GM23248 (cell line): ENCODE measurements around the gene SKI. TPM values are rescaled to one million over a fixed set of nuclear protein-coding genes. Genes with fewer than 3 reads are reported as not detected.
A peak's percentile ranks its signal among the peaks of the same experiment; 100 is the strongest.

ENCODE experiments used
- DNase-seq: peaks from one replicate; pipeline ENCODE4 v3.0.0-alpha.2; 2015
- H2AFZ ChIP-seq: fragments of 200-600 bp; sonication (generic); 2 replicates; pipeline ENCODE4 v1.6.1; 2016; ENCODE audit warnings: antibody characterized with exemption
- H3F3A ChIP-seq: fragments of 200-600 bp; sonication (generic); 2 replicates; pipeline ENCODE4 v1.6.1; 2016; ENCODE audit warnings: mild to moderate bottlenecking, antibody characterized with exemption, mixed run types; ENCODE audit not compliant: insufficient read depth
- H3K27ac ChIP-seq: fragments of 200-600 bp; sonication (generic); 2 replicates; pipeline ENCODE4 v1.5.1; 2016; ENCODE audit warnings: mild to moderate bottlenecking
- H3K27me3 ChIP-seq: fragments of 200-600 bp; sonication (generic); replicated peaks from 2 replicates; pipeline ENCODE4 v1.6.1; 2016; ENCODE audit warnings: mild to moderate bottlenecking; ENCODE audit not compliant: insufficient read depth
- H3K36me3 ChIP-seq: fragments of 200-600 bp; sonication (generic); 2 replicates; pipeline ENCODE4 v1.6.1; 2016; ENCODE audit warnings: low read depth, mild to moderate bottlenecking
- H3K4me1 ChIP-seq: fragments of 200-600 bp; sonication (generic); 2 replicates; pipeline ENCODE4 v1.6.1; 2016; ENCODE audit warnings: mild to moderate bottlenecking; ENCODE audit not compliant: insufficient read depth
- H3K4me2 ChIP-seq: fragments of 200-600 bp; sonication (generic); one replicate; pipeline ENCODE4 v1.6.1; 2016; ENCODE audit warnings: mild to moderate bottlenecking; ENCODE audit not compliant: unreplicated experiment
- H3K4me3 ChIP-seq: fragments of 200-600 bp; sonication (generic); 2 replicates; pipeline ENCODE4 v1.5.1; 2016; ENCODE audit warnings: mild to moderate bottlenecking
- H3K79me2 ChIP-seq: fragments of 200-600 bp; sonication (generic); 2 replicates; pipeline ENCODE4 v1.6.1; 2016; ENCODE audit warnings: mild to moderate bottlenecking; ENCODE audit not compliant: insufficient read depth
- H3K9ac ChIP-seq: fragments of 200-600 bp; sonication (generic); 2 replicates; pipeline ENCODE4 v1.6.1; 2016; ENCODE audit warnings: mild to moderate bottlenecking
- H3K9me2 ChIP-seq: fragments of 200-600 bp; sonication (generic); 2 replicates; pipeline ENCODE4 v1.6.1; 2016; ENCODE audit warnings: mixed run types, mild to moderate bottlenecking, moderate library complexity; ENCODE audit not compliant: insufficient read depth
- H3K9me3 ChIP-seq: fragments of 200-600 bp; sonication (generic); one replicate; pipeline ENCODE4 v1.6.1; 2017; ENCODE audit warnings: low read depth
- H4K20me1 ChIP-seq: fragments of 200-600 bp; sonication (generic); 2 replicates; pipeline ENCODE4 v1.6.0; 2016; ENCODE audit not compliant: insufficient read depth
- EZH2 ChIP-seq: fragments of 200-600 bp; sonication (generic); IDR thresholded peaks from 2 replicates; pipeline ENCODE4 v1.6.1; 2018; ENCODE audit warnings: antibody characterized with exemption, mild to moderate bottlenecking; ENCODE audit not compliant: insufficient read depth, poor library complexity, severe bottlenecking
- EZH2phosphoT487 ChIP-seq: fragments of 200-600 bp; sonication (generic); IDR thresholded peaks from 2 replicates; pipeline ENCODE4 v1.6.1; 2018; ENCODE audit warnings: antibody characterized with exemption, moderate library complexity, mild to moderate bottlenecking, low read depth; ENCODE audit not compliant: insufficient read depth
- WGBS, 2 experiments: methylation state at CpG; one replicate each; pipeline ENCODE4 v1.1.6; 2015 to 2017; ENCODE audit warnings: low lambda C conversion rate in 2 of 2, low coverage in 1 of 2; ENCODE audit errors: missing lambda C conversion rate in 2 of 2; 5-methylcytosine and 5-hydroxymethylcytosine counted together
- in situ Hi-C: fragments of 300-500 bp; cut with MboI; formaldehyde crosslinking; loops from 2 replicates; pipeline ENCODE4 v1.15.0; 2020
- polyA plus RNA-seq: library from polyadenylated mRNA; unstranded; fragments of >200 nt; fragmentation: Nextera tagmentation; extraction: Ambion mirVana; gene quantifications from 2 replicates; pipeline ENCODE4 v1.2.1, GENCODE V29; 2016
- total RNA-seq: library from RNA; depleted of rRNA; stranded (reverse); fragments of >200 nt; shearing (Covaris generic); gene quantifications from 2 replicates; pipeline ENCODE4 v1.2.3, GENCODE V29; 2014

SKI gene
- total and polyA plus RNA-seq, 2 experiments from 2014 or later: 3.8 to 23.1 TPM

DNA sequence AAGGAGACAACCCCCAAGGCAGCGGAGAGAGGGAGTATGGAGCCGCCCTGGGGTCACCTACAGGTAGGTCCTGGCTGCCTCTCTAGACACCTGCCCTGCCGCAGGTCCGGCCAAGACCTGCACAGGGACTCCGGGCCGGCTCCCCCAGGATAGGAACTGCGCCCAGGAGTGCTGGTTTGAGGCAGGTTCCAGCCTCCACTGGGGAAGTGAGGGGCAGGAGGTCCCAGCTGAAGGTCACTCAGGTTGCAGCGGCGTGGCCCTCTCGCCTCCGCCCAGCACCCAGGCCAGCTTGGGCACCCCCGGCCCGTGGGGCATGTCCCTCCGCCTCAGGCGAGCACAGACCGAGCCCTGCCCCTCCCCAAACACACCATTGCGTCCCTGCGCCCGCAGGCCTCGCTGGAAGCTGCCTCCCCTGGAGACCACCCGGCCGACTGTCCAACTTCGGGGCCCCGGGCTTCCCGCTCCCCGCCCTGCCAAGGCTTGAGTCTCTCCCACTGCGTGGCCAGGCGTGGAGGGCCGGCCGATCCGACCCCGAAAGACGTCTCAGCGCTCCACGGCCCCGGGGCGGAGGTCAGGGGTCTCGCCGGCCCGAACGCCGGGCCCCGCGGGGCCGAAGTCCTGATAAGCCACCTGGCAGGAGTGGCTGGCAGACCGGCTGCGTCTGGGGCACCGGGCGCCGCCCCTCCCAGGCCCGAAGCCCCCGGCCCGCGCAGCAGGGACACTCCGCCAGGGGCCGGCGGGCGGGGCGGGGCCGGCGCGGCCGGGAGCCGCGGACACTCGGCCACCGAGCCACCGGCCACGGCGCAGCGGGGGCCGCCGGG lies 1.4 kb upstream of the SKI start:
- in situ Hi-C loops: no loop called here
- Histone ChIP-seq H3F3A (peaks cover 6% of the 10 kb centered on the region; the same call in 1 of the 2 replicates), H3K27me3 (no peaks in the 10 kb centered on the region), H4K20me1 (0 out of 2 replicates have a peak, but pooled peaks cover 5% of the 10 kb centered on the region), H3K27ac (peak overlapping the region; percentile 86), H3K4me3 (peak overlapping the region; percentile 80), H3K9me3 (no peaks in the 10 kb centered on the region), H3K36me3 (no peaks in the 10 kb centered on the region), H3K4me1 (no peaks in the 10 kb centered on the region), H3K79me2 (peaks cover 30% of the 10 kb centered on the region), H2AFZ (peak overlapping the region; percentile 36), H3K4me2 (peak overlapping the region; percentile 81), H3K9me2 (no peaks in the 10 kb centered on the region), H3K9ac (peak overlapping the region; percentile 97)
- TF ChIP-seq EZH2 (no peak), EZH2phosphoT487 (no peak)
- DNase-seq: peak; percentile 43
- WGBS, 2 experiments: 25% methylated on average over 41 to 42 of the region's 73 CpGs

DNA sequence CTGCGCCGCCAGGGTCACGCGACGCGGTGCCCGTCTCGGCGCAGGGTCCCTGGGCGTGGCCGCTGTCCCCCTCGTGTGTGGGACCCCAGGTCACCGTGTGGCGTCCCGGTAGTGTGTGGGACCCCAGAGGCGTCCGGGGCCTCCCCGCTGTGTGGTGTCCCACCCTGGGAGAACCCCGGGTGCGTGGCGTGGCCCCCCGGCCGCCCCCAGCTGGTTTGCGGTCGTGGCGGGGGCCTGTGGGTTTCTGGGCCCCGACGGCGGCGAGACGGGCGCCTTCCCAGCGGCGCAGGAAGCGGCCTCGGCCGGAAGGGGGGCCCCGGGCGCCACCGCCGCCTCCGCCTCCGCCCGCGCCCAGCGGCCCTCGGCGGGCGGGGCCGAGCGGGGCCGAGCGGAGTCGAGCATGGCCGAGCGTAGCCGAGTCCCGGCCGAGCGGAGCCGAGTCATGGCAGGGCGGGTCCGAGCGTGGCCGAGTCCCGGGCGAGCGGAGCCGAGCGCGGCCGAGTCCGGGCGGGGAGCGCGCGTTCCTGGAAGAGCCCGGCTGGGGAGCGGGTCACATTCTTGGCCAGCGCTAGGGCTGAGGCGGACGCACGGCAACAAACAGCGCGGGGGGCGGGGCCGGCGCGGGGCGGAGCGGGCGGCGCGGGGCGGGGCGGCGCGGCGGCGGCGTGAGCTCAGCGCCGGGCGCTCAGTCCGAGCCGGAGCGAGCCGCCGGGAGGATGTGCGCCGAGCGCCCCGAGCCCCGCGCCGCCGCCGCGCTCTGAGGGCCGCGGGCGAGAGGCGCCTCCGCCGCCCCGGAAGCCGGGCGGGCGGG lies 568 bp upstream of the SKI start:
- Histone ChIP-seq H3K36me3 (no peaks in the 10 kb centered on the region), H3K4me3 (peak overlapping the region; percentile 80), H3K27ac (peak overlapping the region; percentile 86), H3K79me2 (peaks cover 38% of the 10 kb centered on the region), H3K9me3 (no peaks in the 10 kb centered on the region), H3K4me2 (peak overlapping the region; percentile 62), H2AFZ (no peak overlapping the region), H3F3A (peaks cover 11% of the 10 kb centered on the region), H4K20me1 (peaks cover 5% of the 10 kb centered on the region; the same call in 1 of the 2 replicates), H3K27me3 (no peaks in the 10 kb centered on the region), H3K4me1 (peaks cover 3% of the 10 kb centered on the region; the same call in 1 of the 2 replicates), H3K9ac (peak overlapping the region; percentile 97), H3K9me2 (no peaks in the 10 kb centered on the region)
- DNase-seq: peak; percentile 99
- 1% methylated on average over 39 to 67 of the region's 129 CpGs for WGBS, 2 experiments
- no peak for TF ChIP-seq EZH2phosphoT487
- no peak for TF ChIP-seq EZH2
- in situ Hi-C loops: no loop called here

DNA sequence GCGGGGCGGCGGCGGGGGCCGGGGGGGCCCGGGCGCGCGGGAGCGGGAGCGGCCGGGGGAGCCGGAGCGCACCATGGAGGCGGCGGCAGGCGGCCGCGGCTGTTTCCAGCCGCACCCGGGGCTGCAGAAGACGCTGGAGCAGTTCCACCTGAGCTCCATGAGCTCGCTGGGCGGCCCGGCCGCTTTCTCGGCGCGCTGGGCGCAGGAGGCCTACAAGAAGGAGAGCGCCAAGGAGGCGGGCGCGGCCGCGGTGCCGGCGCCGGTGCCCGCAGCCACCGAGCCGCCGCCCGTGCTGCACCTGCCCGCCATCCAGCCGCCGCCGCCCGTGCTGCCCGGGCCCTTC lies 546 bp downstream of the SKI start:
- no peaks in the 10 kb centered on the region for H3K36me3 ChIP-seq
- peak overlapping the region; percentile 97 for H3K9ac ChIP-seq
- H3F3A ChIP-seq: peaks cover 19% of the 10 kb centered on the region
- 0 to 2% methylated on average over 10 to 29 of the region's 50 CpGs for WGBS, 2 experiments
- peaks cover 49% of the 10 kb centered on the region for H3K79me2 ChIP-seq
- peak overlapping the region; percentile 96 for H3K27ac ChIP-seq
- peak overlapping the region; percentile 90 for H3K4me3 ChIP-seq
- TF ChIP-seq EZH2phosphoT487 (no peak), EZH2 (no peak)
- peaks cover 13% of the 10 kb centered on the region for H3K4me1 ChIP-seq
- H3K9me2 ChIP-seq: no peaks in the 10 kb centered on the region
- H3K9me3 ChIP-seq: no peaks in the 10 kb centered on the region
- peaks cover 8% of the 10 kb centered on the region; the same call in 1 of the 2 replicates for H4K20me1 ChIP-seq
- H3K27me3 ChIP-seq: no peaks in the 10 kb centered on the region
- in situ Hi-C loops: no loop called here
- H3K4me2 ChIP-seq: peak overlapping the region; percentile 93
- no peak overlapping the region for H2AFZ ChIP-seq
- peak; percentile 70 for DNase-seq

DNA sequence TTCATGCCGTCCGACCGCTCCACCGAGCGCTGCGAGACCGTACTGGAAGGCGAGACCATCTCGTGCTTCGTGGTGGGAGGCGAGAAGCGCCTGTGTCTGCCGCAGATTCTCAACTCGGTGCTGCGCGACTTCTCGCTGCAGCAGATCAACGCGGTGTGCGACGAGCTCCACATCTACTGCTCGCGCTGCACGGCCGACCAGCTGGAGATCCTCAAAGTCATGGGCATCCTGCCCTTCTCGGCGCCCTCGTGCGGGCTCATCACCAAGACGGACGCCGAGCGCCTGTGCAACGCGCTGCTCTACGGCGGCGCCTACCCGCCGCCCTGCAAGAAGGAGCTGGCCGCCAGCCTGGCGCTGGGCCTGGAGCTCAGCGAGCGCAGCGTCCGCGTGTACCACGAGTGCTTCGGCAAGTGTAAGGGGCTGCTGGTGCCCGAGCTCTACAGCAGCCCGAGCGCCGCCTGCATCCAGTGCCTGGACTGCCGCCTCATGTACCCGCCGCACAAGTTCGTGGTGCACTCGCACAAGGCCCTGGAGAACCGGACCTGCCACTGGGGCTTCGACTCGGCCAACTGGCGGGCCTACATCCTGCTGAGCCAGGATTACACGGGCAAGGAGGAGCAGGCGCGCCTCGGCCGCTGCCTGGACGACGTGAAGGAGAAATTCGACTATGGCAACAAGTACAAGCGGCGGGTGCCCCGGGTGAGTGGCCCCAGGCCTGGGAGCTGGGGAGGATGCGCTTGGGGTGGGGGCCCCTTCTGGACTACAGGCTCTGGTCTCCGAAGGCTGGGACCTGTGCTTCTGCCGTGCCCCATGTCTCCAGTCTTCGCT lies 1.1 kb downstream of the SKI start:
- peak overlapping the region; percentile 97 for H3K9ac ChIP-seq
- peak overlapping the region; percentile 93 for H3K4me2 ChIP-seq
- peak overlapping the region; percentile 90 for H3K4me3 ChIP-seq
- no peaks in the 10 kb centered on the region for H3K9me2 ChIP-seq
- H3K79me2 ChIP-seq: peaks cover 55% of the 10 kb centered on the region
- H4K20me1 ChIP-seq: peaks cover 8% of the 10 kb centered on the region; the same call in 1 of the 2 replicates
- peaks cover 19% of the 10 kb centered on the region for H3F3A ChIP-seq
- peak overlapping the region; percentile 96 for H3K27ac ChIP-seq
- H3K36me3 ChIP-seq: no peaks in the 10 kb centered on the region
- H3K4me1 ChIP-seq: peaks cover 19% of the 10 kb centered on the region
- H3K9me3 ChIP-seq: no peaks in the 10 kb centered on the region
- peak; percentile 81 for DNase-seq
- H2AFZ ChIP-seq: no peak overlapping the region
- TF ChIP-seq EZH2: no peak
- H3K27me3 ChIP-seq: no peaks in the 10 kb centered on the region
- in situ Hi-C loops: no loop called here
- WGBS, 2 experiments: 0 to 1% methylated on average over 65 to 68 of the region's 77 CpGs
